Progenitor cell of endocrine pancreas (in vitro differentiated cells): Measurements from ENCODE around the gene AGPAT1. TPM values are rescaled to one million over a fixed set of nuclear protein-coding genes. Genes with fewer than 3 reads are reported as not detected.

Experiments used
- DNase-seq: peaks from one replicate; pipeline ENCODE4 v3.0.0; 2021; ENCODE audit warnings: low spot score; ENCODE audit not compliant: unreplicated experiment
- H3K27ac Mint-ChIP-seq: 2 replicates; pipeline ENCODE4 v1.8.0; 2021; ENCODE audit warnings: mild to moderate bottlenecking, moderate library complexity, mixed read lengths
- H3K27me3 Mint-ChIP-seq: 2 replicates; pipeline ENCODE4 v1.8.0; 2021; ENCODE audit warnings: mixed read lengths
- H3K36me3 Mint-ChIP-seq: 2 replicates; pipeline ENCODE4 v1.8.0; 2022; ENCODE audit warnings: mixed read lengths; ENCODE audit not compliant: insufficient read depth
- H3K4me1 Mint-ChIP-seq: 2 replicates; pipeline ENCODE4 v1.8.0; 2021; ENCODE audit warnings: low read depth, mixed read lengths
- H3K4me3 Mint-ChIP-seq: 2 replicates; pipeline ENCODE4 v1.8.0; 2021; ENCODE audit warnings: low read depth, mild to moderate bottlenecking, moderate library complexity, mixed read lengths
- H3K9me3 Mint-ChIP-seq: 2 replicates; pipeline ENCODE4 v1.8.0; 2021; ENCODE audit warnings: low read depth, mixed read lengths
- microRNA-seq: library from miRNA; unstranded; fragments of <30 nt; microRNA quantifications from one replicate; pipeline ENCODE4 v1.1.0, GENCODE V29; 2020; ENCODE audit warnings: borderline number of aligned reads; ENCODE audit not compliant: unreplicated experiment
- total RNA-seq: library from RNA; stranded (reverse); gene quantifications from 2 replicates; pipeline ENCODE4 v1.2.1, GENCODE V29; 2021
- TF ChIP-seq, protein P1 (sequence below): fragments of 200-600 bp; sonication (generic); IDR thresholded peaks from one replicate; pipeline ENCODE4 v1.5.0; 2021; ENCODE audit warnings: antibody characterized with exemption, mild to moderate bottlenecking; ENCODE audit not compliant: unreplicated experiment

AGPAT1 gene
- total RNA-seq, 1 donor from 2014 or later: 102 TPM

DNA sequence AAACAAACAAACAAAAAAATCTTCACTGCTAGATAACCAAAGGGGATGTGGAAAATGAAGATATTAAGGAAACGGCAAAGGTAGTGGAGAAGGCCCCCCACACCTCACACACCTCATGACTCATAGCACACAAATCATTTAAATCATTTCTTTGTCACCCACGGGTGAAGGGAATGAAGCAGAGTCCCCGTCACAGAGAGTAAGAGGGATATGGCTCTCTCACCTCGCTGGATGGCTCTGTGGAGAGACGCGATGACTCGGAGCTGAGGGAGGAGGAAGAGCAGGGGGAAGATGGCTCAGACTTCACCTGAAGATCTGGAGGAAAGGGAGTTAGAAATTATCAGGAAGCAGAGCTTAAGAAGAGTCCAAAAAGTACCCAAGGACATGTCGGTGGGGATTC is 49.0 kb downstream of the AGPAT1 start:
- peaks cover 19% of the 10 kb centered on the region for H3K36me3 Mint-ChIP-seq
- peak overlapping the region; percentile 99 for H3K27ac Mint-ChIP-seq
- TF ChIP-seq, protein P1, sequence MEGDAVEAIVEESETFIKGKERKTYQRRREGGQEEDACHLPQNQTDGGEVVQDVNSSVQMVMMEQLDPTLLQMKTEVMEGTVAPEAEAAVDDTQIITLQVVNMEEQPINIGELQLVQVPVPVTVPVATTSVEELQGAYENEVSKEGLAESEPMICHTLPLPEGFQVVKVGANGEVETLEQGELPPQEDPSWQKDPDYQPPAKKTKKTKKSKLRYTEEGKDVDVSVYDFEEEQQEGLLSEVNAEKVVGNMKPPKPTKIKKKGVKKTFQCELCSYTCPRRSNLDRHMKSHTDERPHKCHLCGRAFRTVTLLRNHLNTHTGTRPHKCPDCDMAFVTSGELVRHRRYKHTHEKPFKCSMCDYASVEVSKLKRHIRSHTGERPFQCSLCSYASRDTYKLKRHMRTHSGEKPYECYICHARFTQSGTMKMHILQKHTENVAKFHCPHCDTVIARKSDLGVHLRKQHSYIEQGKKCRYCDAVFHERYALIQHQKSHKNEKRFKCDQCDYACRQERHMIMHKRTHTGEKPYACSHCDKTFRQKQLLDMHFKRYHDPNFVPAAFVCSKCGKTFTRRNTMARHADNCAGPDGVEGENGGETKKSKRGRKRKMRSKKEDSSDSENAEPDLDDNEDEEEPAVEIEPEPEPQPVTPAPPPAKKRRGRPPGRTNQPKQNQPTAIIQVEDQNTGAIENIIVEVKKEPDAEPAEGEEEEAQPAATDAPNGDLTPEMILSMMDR: no peak

DNA sequence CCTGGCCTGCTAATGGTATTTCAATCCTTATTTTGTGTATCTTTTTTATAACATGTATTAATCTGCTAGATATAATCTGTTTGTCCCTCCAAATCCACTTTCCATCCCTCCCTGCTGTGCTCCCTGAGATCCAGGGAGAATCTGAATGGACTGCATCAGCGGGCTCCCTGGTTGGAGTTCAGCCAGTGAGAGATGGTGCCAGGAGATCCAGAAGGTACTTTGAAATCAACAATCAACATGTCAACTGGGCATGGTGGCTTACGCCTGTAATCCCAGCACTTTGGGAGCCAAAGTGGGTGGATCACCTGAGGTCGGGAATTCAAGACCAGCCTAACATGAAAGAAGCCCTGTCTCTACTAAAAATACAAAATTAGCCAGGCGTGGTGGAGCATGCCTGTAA is 52.2 kb downstream of the AGPAT1 start:
- Mint-ChIP-seq H3K4me3 (no peak overlapping the region), H3K36me3 (peaks cover 33% of the 10 kb centered on the region), H3K4me1 (peaks cover 28% of the 10 kb centered on the region), H3K9me3 (no peaks in the 10 kb centered on the region), H3K27me3 (no peaks in the 10 kb centered on the region), H3K27ac (no peak overlapping the region)
- no peak for DNase-seq
- TF ChIP-seq, protein P1: no peak

More for the DNA sequence above, 49.0 kb downstream of the AGPAT1 start:
- peak overlapping the region; percentile 100 for H3K4me3 Mint-ChIP-seq
- peaks cover 27% of the 10 kb centered on the region for H3K4me1 Mint-ChIP-seq
- H3K9me3 Mint-ChIP-seq: no peaks in the 10 kb centered on the region
- no peaks in the 10 kb centered on the region for H3K27me3 Mint-ChIP-seq
- DNase-seq: no peak

DNA sequence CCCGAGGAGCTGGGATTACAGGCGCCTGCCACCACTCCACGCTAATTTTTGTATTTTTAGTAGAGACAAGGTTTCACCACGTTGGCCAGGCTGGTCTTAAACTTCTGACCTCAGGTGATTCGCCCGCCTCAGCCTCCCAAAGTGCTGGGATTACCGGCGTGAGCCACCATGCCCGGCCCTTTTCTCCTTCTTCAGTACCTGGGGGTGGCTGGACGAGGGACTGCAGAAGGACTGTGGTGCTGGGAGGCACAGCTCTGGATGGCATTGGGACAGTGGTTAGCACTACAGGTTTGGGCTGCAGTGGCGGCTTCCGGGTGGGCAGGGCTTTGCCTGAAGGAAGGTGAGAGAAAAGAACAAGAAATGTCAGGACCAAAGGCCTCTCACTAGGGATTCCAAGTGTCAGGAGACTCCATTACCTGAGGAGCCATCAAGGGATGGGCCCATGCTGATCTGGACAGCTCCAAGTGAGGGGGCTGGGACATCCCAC is 55.3 kb downstream of the AGPAT1 start:
- peaks cover 39% of the 10 kb centered on the region for H3K36me3 Mint-ChIP-seq
- no peaks in the 10 kb centered on the region for H3K9me3 Mint-ChIP-seq
- H3K27ac Mint-ChIP-seq: no peak overlapping the region
- H3K27me3 Mint-ChIP-seq: no peaks in the 10 kb centered on the region
- peaks cover 9% of the 10 kb centered on the region for H3K4me1 Mint-ChIP-seq
- TF ChIP-seq, protein P1: no peak
- H3K4me3 Mint-ChIP-seq: no peak overlapping the region
- no peak for DNase-seq

DNA sequence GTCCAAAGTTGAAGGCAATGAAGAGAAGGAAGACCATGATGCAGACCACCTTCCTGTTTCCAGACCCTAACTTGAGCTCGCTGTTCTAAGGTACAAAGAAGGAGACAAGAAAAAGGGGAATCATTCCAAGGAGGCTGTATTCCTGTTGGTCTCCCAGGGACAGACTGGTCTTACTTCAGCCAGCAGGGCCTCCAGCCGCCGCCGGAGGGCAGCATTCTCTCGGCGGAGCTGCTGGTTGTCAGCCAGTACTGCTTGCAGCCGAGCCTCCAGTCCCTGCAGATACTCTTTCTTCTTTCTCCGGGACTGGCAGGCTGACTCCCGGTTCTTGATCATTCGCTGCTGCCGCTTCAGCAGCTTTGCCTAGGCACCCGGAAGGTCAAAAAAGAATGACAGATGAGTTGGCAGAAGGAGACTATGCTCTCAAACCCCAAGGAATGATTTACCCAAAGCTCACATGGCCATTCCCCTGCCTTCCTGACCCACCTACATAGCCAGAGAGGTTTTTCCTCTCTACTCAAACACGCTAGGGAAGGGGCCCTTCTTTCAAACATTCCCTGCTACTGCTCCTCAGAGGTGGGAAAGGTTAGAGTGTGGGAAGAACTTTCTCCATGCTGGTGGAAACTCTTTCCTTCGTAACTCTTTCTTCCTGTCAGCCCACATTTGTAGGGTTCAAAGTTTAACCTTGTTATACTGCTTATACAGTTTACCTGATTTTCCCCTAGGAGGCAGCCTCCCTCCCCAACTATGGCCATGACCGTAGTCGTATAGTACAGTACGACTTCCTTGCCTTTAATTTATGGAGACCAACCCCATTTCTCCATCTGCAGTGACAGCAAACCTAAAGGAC is 56.9 kb downstream of the AGPAT1 start:
- H3K4me3 Mint-ChIP-seq: no peak overlapping the region
- TF ChIP-seq, protein P1: peak; percentile 92
- H3K27ac Mint-ChIP-seq: peak overlapping the region; percentile 91

More for the DNA sequence above, 56.9 kb downstream of the AGPAT1 start:
- no peaks in the 10 kb centered on the region for H3K27me3 Mint-ChIP-seq
- peaks cover 9% of the 10 kb centered on the region for H3K4me1 Mint-ChIP-seq
- peak; percentile 75 for DNase-seq
- H3K36me3 Mint-ChIP-seq: peaks cover 36% of the 10 kb centered on the region
- H3K9me3 Mint-ChIP-seq: no peaks in the 10 kb centered on the region

Small RNA genes lying within 50 kb of the gene (microRNA-seq; reads per million reads assigned to microRNA genes)
- gene MIR6721: 10.7 reads per million, percentile 19 among the genes with 10 or more reads in this experiment
- gene MIR6833: not detected

Other genes with a start within 250 kb of the AGPAT1 start
- gene C2, start 248.4 kb downstream of the AGPAT1 start, total RNA-seq: 0.47 and 0.65 TPM in 2 replicates
- 3.9 and 4.7 TPM in 2 replicates for gene CFB, start 230.0 kb downstream of the AGPAT1 start, total RNA-seq
- 67.2 and 71.8 TPM in 2 replicates for gene NELFE, start 217.1 kb downstream of the AGPAT1 start, total RNA-seq
- gene SKIC2, start 216.9 kb downstream of the AGPAT1 start, total RNA-seq: 97.9 and 103 TPM in 2 replicates
- gene DXO, start 203.9 kb downstream of the AGPAT1 start, total RNA-seq: 26.3 and 29.4 TPM in 2 replicates
- 13.1 and 14.1 TPM in 2 replicates for gene C4A, start 194.0 kb downstream of the AGPAT1 start, total RNA-seq
- gene C4B, start 161.3 kb downstream of the AGPAT1 start, total RNA-seq: 6.6 and 8.4 TPM in 2 replicates
- gene CYP21A2, start 137.7 kb downstream of the AGPAT1 start, total RNA-seq: 0.38 and 0.67 TPM in 2 replicates
- 10.3 and 14.6 TPM in 2 replicates for gene TNXB, start 66.7 kb downstream of the AGPAT1 start, total RNA-seq
- 89.4 and 95.0 TPM in 2 replicates for gene ATF6B, start 47.8 kb downstream of the AGPAT1 start, total RNA-seq
- gene FKBPL, start 45.8 kb downstream of the AGPAT1 start, total RNA-seq: 8.4 and 8.7 TPM in 2 replicates
- 2.9 and 3.3 TPM in 2 replicates for gene PRRT1, start 24.1 kb downstream of the AGPAT1 start, total RNA-seq
- 75.5 and 80.8 TPM in 2 replicates for gene PPT2, start 21.9 kb downstream of the AGPAT1 start, total RNA-seq
- gene EGFL8, start 11.5 kb downstream of the AGPAT1 start, total RNA-seq: 68.3 and 83.1 TPM in 2 replicates
- gene RNF5, start 2.3 kb upstream of the AGPAT1 start, total RNA-seq: 91.2 and 92.2 TPM in 2 replicates
- gene AGER, start 8.2 kb upstream of the AGPAT1 start, total RNA-seq: 28.5 and 29.9 TPM in 2 replicates
- gene PBX2, start 14.1 kb upstream of the AGPAT1 start, total RNA-seq: 260 and 261 TPM in 2 replicates
- 6.1 and 6.5 TPM in 2 replicates for gene GPSM3, start 16.6 kb upstream of the AGPAT1 start, total RNA-seq
- 4.3 and 4.7 TPM in 2 replicates for gene NOTCH4, start 48.0 kb upstream of the AGPAT1 start, total RNA-seq
- gene TSBP1, start 195.8 kb upstream of the AGPAT1 start, total RNA-seq: not detected in 2 replicates
- gene BTNL2, start 231.1 kb upstream of the AGPAT1 start, total RNA-seq: not detected in 2 replicates